GM23248 (cell line): ENCODE measurements around the gene CBS.

ENCODE experiments used
- EZH2 ChIP-seq: fragments of 200-600 bp; sonication (generic); IDR thresholded peaks from 2 replicates; pipeline ENCODE4 v1.6.1; 2018; ENCODE audit warnings: antibody characterized with exemption, mild to moderate bottlenecking; ENCODE audit not compliant: insufficient read depth, poor library complexity, severe bottlenecking
- EZH2phosphoT487 ChIP-seq: fragments of 200-600 bp; sonication (generic); IDR thresholded peaks from 2 replicates; pipeline ENCODE4 v1.6.1; 2018; ENCODE audit warnings: antibody characterized with exemption, moderate library complexity, mild to moderate bottlenecking, low read depth; ENCODE audit not compliant: insufficient read depth

DNA sequence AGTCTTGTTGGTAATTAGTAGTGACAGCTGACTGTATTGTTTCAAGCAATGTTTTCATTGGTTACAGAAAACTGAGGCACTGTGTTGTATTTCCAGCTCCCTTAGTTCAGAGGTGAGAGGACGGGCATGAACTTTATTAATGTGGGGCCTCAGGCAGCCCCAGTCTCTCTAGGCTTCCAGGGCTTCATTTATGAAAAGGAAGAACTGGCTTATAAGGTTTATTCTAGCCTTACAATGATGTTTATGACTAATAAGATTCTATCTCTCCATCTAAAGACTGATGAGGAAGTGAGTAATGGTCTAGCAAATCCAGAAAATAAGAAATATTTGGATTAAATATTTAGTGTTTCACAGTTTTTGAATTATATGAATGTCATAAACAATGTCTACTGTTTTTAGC is 41.5 kb downstream of the CBS start:
- TF ChIP-seq EZH2 (no peak), EZH2phosphoT487 (no peak)
